HCT116 (cell line): ENCODE results near the gene TMEM144. TPM values are rescaled to one million over a fixed set of nuclear protein-coding genes. Genes with fewer than 3 reads are reported as not detected.

Source experiments
- CEBPB ChIP-seq: IDR thresholded peaks from 2 replicates; pipeline ENCODE4 v1.6.1; 2012; ENCODE audit warnings: low read depth
- EGR1 ChIP-seq: IDR thresholded peaks from 2 replicates; pipeline ENCODE4 v1.6.1; 2012; ENCODE audit warnings: low read depth
- EZH2 ChIP-seq: fragments of 200-600 bp; sonication (generic); IDR thresholded peaks from 2 replicates; pipeline ENCODE4 v1.6.1; 2017; ENCODE audit warnings: antibody characterized with exemption, mixed run types
- ZFX ChIP-seq: fragments of 450-650 bp; IDR thresholded peaks from 2 replicates; pipeline ENCODE4 v1.6.1; 2017
- total RNA-seq: library from RNA; stranded (reverse); gene quantifications from one replicate; pipeline ENCODE4 v1.2.1, GENCODE V29; 2021; ENCODE audit not compliant: unreplicated experiment
- TF ChIP-seq, protein P1 (sequence below), 3 experiments: fragments of 200-600 bp in 1 of 3; sonication (generic) in 1 of 3; IDR thresholded peaks in 2 of 3; conservative IDR thresholded peaks in 1 of 3; 2 replicates each; pipeline ENCODE4 v1.5.1; 2012 to 2017; ENCODE audit warnings: low read depth in 2 of 3, low read length in 2 of 3, antibody characterized with exemption in 1 of 3, borderline replicate concordance in 1 of 3, control low read depth in 1 of 3, mild to moderate bottlenecking in 1 of 3, mixed read lengths in 1 of 3, mixed run types in 1 of 3, moderate library complexity in 1 of 3; ENCODE audit not compliant: insufficient read depth in 1 of 3
- TF ChIP-seq, protein P2 (sequence below): IDR thresholded peaks from 2 replicates; pipeline ENCODE4 v1.6.1; 2012
- TF ChIP-seq, protein P3 (sequence below): IDR thresholded peaks from 2 replicates; pipeline ENCODE4 v1.6.1; 2012; ENCODE audit warnings: low read depth

The TMEM144 gene
- total RNA-seq, 1 experiment from 2014 or later, result 12.9 TPM

DNA sequence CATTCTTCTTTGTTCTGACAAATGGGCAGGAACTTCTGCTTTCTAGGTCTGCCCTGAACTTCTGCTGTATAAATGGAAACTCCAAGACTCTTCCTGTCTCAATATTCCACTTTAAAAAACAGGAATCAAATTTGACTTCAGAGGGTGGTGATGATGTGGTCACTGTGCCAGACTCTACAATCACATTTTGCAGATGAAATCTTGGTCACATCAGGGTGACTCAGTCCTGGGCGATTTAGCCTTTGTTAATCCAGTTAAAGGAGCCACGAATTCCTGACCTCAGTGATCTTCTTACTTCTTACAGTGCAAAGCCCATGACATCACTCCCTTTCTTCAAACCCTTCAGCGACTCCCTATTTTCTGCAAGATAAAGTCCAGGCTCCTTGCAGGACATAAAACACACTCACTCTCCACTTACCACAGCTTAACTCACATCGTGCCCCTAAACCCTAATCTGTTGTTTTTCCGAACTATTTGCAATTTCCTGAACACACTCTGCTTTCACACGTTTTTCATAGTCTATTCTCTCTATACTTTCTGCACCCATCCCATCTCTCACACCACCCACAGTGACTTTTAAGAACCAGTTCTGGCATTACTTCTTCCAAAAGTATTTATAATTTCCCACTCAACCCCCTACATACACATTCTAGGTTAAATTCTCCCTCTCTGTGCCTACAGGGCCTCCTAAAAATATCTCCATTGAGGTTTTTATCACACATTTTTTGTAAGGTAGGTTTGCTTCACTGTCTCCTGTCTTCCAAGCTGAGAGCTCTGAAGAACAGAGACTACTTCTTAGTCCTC is 48.5 kb upstream of the TMEM144 start (continued):
- TF ChIP-seq, protein P1, sequence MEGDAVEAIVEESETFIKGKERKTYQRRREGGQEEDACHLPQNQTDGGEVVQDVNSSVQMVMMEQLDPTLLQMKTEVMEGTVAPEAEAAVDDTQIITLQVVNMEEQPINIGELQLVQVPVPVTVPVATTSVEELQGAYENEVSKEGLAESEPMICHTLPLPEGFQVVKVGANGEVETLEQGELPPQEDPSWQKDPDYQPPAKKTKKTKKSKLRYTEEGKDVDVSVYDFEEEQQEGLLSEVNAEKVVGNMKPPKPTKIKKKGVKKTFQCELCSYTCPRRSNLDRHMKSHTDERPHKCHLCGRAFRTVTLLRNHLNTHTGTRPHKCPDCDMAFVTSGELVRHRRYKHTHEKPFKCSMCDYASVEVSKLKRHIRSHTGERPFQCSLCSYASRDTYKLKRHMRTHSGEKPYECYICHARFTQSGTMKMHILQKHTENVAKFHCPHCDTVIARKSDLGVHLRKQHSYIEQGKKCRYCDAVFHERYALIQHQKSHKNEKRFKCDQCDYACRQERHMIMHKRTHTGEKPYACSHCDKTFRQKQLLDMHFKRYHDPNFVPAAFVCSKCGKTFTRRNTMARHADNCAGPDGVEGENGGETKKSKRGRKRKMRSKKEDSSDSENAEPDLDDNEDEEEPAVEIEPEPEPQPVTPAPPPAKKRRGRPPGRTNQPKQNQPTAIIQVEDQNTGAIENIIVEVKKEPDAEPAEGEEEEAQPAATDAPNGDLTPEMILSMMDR (IDR thresholded peaks at IDR 0.05 in 2 of 3, conservative IDR thresholded peaks at IDR 0.05 in 1 of 3; ENCODE audit: borderline replicate concordance in 1 of 3, insufficient read depth in 1 of 3, low read depth in 2 of 3, low read length in 2 of 3), result no peak
- TF ChIP-seq, protein P2, sequence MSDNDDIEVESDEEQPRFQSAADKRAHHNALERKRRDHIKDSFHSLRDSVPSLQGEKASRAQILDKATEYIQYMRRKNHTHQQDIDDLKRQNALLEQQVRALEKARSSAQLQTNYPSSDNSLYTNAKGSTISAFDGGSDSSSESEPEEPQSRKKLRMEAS, result no peak
- no peak for TF ChIP-seq ZFX
- no peak for TF ChIP-seq EGR1
- TF ChIP-seq, protein P3, sequence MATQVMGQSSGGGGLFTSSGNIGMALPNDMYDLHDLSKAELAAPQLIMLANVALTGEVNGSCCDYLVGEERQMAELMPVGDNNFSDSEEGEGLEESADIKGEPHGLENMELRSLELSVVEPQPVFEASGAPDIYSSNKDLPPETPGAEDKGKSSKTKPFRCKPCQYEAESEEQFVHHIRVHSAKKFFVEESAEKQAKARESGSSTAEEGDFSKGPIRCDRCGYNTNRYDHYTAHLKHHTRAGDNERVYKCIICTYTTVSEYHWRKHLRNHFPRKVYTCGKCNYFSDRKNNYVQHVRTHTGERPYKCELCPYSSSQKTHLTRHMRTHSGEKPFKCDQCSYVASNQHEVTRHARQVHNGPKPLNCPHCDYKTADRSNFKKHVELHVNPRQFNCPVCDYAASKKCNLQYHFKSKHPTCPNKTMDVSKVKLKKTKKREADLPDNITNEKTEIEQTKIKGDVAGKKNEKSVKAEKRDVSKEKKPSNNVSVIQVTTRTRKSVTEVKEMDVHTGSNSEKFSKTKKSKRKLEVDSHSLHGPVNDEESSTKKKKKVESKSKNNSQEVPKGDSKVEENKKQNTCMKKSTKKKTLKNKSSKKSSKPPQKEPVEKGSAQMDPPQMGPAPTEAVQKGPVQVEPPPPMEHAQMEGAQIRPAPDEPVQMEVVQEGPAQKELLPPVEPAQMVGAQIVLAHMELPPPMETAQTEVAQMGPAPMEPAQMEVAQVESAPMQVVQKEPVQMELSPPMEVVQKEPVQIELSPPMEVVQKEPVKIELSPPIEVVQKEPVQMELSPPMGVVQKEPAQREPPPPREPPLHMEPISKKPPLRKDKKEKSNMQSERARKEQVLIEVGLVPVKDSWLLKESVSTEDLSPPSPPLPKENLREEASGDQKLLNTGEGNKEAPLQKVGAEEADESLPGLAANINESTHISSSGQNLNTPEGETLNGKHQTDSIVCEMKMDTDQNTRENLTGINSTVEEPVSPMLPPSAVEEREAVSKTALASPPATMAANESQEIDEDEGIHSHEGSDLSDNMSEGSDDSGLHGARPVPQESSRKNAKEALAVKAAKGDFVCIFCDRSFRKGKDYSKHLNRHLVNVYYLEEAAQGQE, result no peak
- TF ChIP-seq CEBPB, result peak; percentile 23; the same call in 1 of the 2 replicates
- no peak for TF ChIP-seq EZH2
